HepG2 (cell line): ENCODE data around the gene CCDC191. TPM values are rescaled to one million over a fixed set of nuclear protein-coding genes. Genes with fewer than 3 reads are reported as not detected.
A peak's percentile ranks its signal among the peaks of the same experiment; 100 is the strongest.

Source experiments
- EHMT2 ChIP-seq: fragments of 200-600 bp; sonication (generic); IDR thresholded peaks from 2 replicates; pipeline ENCODE4 v1.7.0; 2017; ENCODE audit warnings: antibody characterized with exemption, low read depth, low read length, borderline replicate concordance
- ELF4 ChIP-seq: sonication (generic); formaldehyde crosslinking; IDR thresholded peaks from 2 replicates; pipeline ENCODE4 v1.5.0; 2020; ENCODE audit warnings: missing genetic modification reagents, mild to moderate bottlenecking, moderate library complexity, borderline replicate concordance
- FOXO1 ChIP-seq: sonication (generic); formaldehyde crosslinking; IDR thresholded peaks from 2 replicates; pipeline ENCODE4 v1.4.0; 2020; ENCODE audit warnings: missing genetic modification reagents
- PHF8 ChIP-seq: sonication (generic); formaldehyde crosslinking; IDR thresholded peaks from 2 replicates; pipeline ENCODE4 v1.5.0; 2020; ENCODE audit warnings: missing genetic modification reagents
- TCF7L2 ChIP-seq: IDR thresholded peaks from 2 replicates; pipeline ENCODE4 v1.6.1; 2011; ENCODE audit warnings: mild to moderate bottlenecking, low read depth, low read length, moderate library complexity
- ZFP36L2 ChIP-seq: sonication (generic); formaldehyde crosslinking; IDR thresholded peaks from 2 replicates; pipeline ENCODE4 v1.4.0; 2020; ENCODE audit warnings: missing genetic modification reagents
- ZFYVE20 ChIP-seq: sonication (generic); formaldehyde crosslinking; IDR thresholded peaks from 2 replicates; pipeline ENCODE4 v1.8.0; 2023; ENCODE audit warnings: low read depth, mild to moderate bottlenecking, moderate library complexity, missing genetic modification reagents, borderline replicate concordance
- polyA plus RNA-seq, 8 experiments: library from polyadenylated mRNA; depleted of rRNA in 3 of 8; stranded (reverse) in 7 of 8; unstranded in 1 of 8; fragments of >200 nt; fragmentation: Illumina TruSeq in 4 of 8; extraction: Trizol in 4 of 8; gene quantifications; 2 replicates each; pipeline versions ENCODE4 v1.2.1 to v1.2.3, GENCODE V29; 2011 to 2016; ENCODE audit warnings: low read depth in 4 of 8, missing spikeins in 1 of 8, mixed read lengths in 1 of 8; ENCODE audit not compliant: insufficient read depth in 1 of 8
- total RNA-seq, 5 experiments: library from RNA; depleted of rRNA; stranded (reverse); fragments of >200 nt; fragmentation: Illumina TruSeq; extraction: Trizol; gene quantifications; 2 replicates each; pipeline ENCODE4 v1.2.3, GENCODE V29; 2016; ENCODE audit warnings: low read depth in 1 of 5
- TF ChIP-seq, protein P1 (sequence below): sonication (generic); formaldehyde crosslinking; IDR thresholded peaks from 2 replicates; pipeline ENCODE4; 2020; ENCODE audit warnings: missing genetic modification reagents, mild to moderate bottlenecking, borderline replicate concordance
- TF ChIP-seq, protein P2 (sequence below): sonication (generic); formaldehyde crosslinking; IDR thresholded peaks from 2 replicates; pipeline ENCODE4 v1.4.0; 2020; ENCODE audit warnings: missing genetic modification reagents
- TF ChIP-seq, protein P3 (sequence below): IDR thresholded peaks from 2 replicates; pipeline ENCODE4 v1.6.1; 2016; ENCODE audit warnings: missing compliant biosample characterization, missing genetic modification reagents, borderline replicate concordance
- TF ChIP-seq, protein P4 (sequence below): sonication (generic); formaldehyde crosslinking; IDR thresholded peaks from 2 replicates; pipeline ENCODE4 v1.9.0; 2021; ENCODE audit warnings: missing genetic modification reagents, borderline replicate concordance
- TF ChIP-seq, protein P5 (sequence below): sonication (generic); formaldehyde crosslinking; IDR thresholded peaks from 2 replicates; pipeline ENCODE4 v1.4.0; 2020; ENCODE audit warnings: missing genetic modification reagents, borderline replicate concordance

Gene CCDC191
- total and polyA plus RNA-seq, 2 of the 13 experiments (the other 11 are each of a cell fraction or from before 2014, with no cell fraction given) = 0.91 to 1.4 TPM

DNA sequence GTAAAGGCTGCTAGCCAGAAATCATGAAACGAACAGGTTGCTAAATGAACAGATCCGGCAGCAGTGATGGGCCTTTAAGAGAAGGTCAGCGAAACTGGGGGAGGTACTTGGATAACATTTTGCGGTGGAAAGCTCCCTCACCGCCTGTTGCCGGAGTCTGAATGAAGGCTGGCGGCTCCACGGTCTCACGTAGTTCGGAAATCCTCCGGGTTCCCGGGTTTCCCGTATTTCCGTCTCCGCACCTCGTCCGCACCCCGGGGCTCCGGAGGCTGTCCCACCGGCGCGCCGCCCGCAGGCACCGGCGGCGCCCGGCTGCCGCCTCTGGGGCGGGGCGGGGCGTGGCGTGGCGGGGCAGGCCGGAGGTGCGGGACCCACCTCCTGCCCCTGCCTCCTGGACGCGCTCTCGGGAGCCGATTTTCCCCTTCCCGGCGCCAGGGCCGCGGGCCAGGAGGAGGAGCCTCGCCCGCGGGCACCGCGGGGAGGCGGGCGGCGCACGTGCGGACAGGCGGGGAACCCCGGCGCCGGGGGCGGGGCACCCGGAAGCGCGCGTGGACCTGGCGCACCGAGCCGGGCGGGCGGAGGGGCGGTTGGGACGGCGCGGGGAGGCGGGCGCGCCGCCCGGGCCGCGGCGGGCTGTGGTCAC lies 108.8 kb downstream of the CCDC191 start, which contains the start of gene ZDHHC23 (continued):
- TF ChIP-seq ELF4 (CRISPR knock-in tag) (no peak), PHF8 (CRISPR knock-in tag) (no peak), EHMT2 (no peak), TCF7L2 (no peak), ZFYVE20 (CRISPR knock-in tag) (0 out of 2 replicates have a peak, but pooled peaks have one; percentile 11), ZFP36L2 (CRISPR knock-in tag) (no peak), FOXO1 (no peak)
- TF ChIP-seq, protein P1, sequence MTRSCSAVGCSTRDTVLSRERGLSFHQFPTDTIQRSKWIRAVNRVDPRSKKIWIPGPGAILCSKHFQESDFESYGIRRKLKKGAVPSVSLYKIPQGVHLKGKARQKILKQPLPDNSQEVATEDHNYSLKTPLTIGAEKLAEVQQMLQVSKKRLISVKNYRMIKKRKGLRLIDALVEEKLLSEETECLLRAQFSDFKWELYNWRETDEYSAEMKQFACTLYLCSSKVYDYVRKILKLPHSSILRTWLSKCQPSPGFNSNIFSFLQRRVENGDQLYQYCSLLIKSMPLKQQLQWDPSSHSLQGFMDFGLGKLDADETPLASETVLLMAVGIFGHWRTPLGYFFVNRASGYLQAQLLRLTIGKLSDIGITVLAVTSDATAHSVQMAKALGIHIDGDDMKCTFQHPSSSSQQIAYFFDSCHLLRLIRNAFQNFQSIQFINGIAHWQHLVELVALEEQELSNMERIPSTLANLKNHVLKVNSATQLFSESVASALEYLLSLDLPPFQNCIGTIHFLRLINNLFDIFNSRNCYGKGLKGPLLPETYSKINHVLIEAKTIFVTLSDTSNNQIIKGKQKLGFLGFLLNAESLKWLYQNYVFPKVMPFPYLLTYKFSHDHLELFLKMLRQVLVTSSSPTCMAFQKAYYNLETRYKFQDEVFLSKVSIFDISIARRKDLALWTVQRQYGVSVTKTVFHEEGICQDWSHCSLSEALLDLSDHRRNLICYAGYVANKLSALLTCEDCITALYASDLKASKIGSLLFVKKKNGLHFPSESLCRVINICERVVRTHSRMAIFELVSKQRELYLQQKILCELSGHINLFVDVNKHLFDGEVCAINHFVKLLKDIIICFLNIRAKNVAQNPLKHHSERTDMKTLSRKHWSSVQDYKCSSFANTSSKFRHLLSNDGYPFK (CRISPR knock-in tag) = no peak
- TF ChIP-seq, protein P2, sequence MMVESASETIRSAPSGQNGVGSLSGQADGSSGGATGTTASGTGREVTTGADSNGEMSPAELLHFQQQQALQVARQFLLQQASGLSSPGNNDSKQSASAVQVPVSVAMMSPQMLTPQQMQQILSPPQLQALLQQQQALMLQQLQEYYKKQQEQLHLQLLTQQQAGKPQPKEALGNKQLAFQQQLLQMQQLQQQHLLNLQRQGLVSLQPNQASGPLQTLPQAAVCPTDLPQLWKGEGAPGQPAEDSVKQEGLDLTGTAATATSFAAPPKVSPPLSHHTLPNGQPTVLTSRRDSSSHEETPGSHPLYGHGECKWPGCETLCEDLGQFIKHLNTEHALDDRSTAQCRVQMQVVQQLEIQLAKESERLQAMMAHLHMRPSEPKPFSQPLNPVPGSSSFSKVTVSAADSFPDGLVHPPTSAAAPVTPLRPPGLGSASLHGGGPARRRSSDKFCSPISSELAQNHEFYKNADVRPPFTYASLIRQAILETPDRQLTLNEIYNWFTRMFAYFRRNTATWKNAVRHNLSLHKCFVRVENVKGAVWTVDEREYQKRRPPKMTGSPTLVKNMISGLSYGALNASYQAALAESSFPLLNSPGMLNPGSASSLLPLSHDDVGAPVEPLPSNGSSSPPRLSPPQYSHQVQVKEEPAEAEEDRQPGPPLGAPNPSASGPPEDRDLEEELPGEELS = no peak
- TF ChIP-seq, protein P3, sequence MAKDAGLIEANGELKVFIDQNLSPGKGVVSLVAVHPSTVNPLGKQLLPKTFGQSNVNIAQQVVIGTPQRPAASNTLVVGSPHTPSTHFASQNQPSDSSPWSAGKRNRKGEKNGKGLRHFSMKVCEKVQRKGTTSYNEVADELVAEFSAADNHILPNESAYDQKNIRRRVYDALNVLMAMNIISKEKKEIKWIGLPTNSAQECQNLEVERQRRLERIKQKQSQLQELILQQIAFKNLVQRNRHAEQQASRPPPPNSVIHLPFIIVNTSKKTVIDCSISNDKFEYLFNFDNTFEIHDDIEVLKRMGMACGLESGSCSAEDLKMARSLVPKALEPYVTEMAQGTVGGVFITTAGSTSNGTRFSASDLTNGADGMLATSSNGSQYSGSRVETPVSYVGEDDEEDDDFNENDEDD (CRISPR knock-in tag) = peak; percentile 83; the same call in 1 of the 2 replicates
- TF ChIP-seq, protein P4, sequence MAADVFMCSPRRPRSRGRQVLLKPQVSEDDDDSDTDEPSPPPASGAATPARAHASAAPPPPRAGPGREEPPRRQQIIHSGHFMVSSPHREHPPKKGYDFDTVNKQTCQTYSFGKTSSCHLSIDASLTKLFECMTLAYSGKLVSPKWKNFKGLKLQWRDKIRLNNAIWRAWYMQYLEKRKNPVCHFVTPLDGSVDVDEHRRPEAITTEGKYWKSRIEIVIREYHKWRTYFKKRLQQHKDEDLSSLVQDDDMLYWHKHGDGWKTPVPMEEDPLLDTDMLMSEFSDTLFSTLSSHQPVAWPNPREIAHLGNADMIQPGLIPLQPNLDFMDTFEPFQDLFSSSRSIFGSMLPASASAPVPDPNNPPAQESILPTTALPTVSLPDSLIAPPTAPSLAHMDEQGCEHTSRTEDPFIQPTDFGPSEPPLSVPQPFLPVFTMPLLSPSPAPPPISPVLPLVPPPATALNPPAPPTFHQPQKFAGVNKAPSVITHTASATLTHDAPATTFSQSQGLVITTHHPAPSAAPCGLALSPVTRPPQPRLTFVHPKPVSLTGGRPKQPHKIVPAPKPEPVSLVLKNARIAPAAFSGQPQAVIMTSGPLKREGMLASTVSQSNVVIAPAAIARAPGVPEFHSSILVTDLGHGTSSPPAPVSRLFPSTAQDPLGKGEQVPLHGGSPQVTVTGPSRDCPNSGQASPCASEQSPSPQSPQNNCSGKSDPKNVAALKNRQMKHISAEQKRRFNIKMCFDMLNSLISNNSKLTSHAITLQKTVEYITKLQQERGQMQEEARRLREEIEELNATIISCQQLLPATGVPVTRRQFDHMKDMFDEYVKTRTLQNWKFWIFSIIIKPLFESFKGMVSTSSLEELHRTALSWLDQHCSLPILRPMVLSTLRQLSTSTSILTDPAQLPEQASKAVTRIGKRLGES = 0 out of 2 replicates have a peak, but pooled peaks have one; percentile 29
- TF ChIP-seq, protein P5, sequence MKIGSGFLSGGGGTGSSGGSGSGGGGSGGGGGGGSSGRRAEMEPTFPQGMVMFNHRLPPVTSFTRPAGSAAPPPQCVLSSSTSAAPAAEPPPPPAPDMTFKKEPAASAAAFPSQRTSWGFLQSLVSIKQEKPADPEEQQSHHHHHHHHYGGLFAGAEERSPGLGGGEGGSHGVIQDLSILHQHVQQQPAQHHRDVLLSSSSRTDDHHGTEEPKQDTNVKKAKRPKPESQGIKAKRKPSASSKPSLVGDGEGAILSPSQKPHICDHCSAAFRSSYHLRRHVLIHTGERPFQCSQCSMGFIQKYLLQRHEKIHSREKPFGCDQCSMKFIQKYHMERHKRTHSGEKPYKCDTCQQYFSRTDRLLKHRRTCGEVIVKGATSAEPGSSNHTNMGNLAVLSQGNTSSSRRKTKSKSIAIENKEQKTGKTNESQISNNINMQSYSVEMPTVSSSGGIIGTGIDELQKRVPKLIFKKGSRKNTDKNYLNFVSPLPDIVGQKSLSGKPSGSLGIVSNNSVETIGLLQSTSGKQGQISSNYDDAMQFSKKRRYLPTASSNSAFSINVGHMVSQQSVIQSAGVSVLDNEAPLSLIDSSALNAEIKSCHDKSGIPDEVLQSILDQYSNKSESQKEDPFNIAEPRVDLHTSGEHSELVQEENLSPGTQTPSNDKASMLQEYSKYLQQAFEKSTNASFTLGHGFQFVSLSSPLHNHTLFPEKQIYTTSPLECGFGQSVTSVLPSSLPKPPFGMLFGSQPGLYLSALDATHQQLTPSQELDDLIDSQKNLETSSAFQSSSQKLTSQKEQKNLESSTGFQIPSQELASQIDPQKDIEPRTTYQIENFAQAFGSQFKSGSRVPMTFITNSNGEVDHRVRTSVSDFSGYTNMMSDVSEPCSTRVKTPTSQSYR = no peak
